Breast epithelium (tissue), 3 donors: Measurements from ENCODE around the gene UIMC1.

Experiments
- CTCF ChIP-seq, 3 donors: fragments of 450-650 bp; IDR thresholded peaks; one replicate each; pipeline ENCODE4 v1.5.1; 2016 to 2017; ENCODE audit warnings: antibody characterized with exemption in 3 of 3, mild to moderate bottlenecking in 3 of 3, moderate library complexity in 3 of 3
- POLR2AphosphoS5 ChIP-seq, 3 donors: sonication (generic); formaldehyde crosslinking; IDR thresholded peaks; one replicate each; pipeline ENCODE4 v1.6.1; 2017; ENCODE audit warnings: antibody characterized with exemption in 3 of 3

GRCh38 chr5:176857216-176857893 lies 149.2 kb downstream of the UIMC1 start:
- no peak for TF ChIP-seq CTCF (IDR thresholded peaks at IDR 0.05)
- TF ChIP-seq POLR2AphosphoS5 (IDR thresholded peaks at IDR 0.05): no peak
